ENCODE results near the gene MEIS1.

MEIS1 gene

DNA sequence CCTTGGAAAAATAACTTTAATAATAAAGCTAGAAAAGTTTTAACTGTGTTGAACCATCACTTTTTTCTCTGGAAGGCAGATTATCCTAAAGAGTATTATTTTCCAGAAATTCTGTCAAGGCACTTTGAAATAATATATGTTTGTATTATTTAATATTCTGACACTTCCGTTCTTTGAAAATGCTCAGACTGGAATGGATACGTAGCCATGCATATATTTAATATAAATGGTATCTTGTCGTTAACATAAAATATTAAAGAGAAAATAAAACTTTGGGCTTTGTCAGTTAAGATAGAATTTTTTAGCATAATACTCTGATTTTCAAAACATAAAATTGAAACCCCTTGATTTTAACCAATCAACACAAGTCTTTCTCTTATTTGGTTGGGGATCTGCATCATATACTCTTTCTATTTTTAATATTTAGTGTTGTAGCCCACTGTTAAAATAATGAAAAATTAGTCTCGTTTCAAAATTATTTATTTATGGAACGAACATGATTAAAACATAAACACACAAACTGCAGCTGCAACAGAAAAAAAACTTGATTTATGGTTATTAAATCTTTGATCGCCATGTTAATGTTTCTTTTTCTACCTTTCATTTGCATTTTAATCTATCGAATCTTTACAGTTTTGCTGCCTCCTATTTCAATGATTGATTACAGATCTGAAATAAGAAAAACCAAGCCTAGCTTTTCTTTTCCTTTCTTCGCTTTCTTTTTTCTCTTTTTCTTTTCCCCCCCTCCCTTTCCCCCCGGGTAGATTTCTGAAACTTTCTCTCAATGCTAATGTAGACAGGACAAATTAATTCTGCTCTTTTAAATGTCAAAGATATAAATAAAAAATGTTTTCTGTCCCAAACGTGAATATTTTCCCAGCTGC, 145.5 kb downstream of the MEIS1 start:
- no peak for DNase-seq (ENCODE audit: low read depth)

DNA sequence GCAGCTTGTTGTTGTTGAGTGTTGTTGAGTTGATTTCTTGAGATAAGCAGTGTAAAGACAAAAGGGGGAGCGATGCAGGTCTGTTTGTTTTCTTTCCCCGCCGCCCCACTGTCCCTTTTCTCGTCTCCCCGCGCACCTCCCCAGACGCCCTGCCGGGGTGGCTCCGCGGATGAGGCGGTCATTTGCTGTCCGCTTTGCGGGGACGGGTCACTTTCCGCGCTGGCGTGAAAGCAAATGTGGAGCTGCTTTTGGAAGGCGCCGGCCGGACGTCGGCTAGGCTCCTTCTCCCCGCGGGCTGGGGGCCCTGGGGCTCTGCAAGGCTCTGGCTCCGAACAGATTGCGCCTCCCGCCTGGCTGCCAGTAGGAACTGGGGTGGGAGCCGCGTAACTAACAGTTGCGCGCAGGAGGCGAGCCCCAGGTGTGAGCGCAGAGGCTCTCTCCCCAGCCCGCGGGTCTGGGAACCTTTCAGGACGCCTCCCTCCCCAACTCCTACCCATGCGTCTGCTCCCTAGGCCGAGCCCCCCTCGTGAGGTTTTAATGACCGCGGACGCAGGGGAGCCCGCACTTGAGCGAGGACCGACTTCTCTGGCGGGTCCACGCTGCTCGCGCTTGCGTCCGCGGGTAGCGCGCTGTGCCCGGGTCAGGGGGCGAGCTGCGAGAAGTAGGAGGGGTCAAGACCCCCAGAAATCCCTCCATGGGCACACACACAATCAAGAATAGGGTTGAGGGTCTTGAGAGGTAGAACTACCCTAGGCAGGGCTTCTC, 146.6 kb downstream of the MEIS1 start:
- DNase-seq (ENCODE audit: low read depth), result no peak

DNA sequence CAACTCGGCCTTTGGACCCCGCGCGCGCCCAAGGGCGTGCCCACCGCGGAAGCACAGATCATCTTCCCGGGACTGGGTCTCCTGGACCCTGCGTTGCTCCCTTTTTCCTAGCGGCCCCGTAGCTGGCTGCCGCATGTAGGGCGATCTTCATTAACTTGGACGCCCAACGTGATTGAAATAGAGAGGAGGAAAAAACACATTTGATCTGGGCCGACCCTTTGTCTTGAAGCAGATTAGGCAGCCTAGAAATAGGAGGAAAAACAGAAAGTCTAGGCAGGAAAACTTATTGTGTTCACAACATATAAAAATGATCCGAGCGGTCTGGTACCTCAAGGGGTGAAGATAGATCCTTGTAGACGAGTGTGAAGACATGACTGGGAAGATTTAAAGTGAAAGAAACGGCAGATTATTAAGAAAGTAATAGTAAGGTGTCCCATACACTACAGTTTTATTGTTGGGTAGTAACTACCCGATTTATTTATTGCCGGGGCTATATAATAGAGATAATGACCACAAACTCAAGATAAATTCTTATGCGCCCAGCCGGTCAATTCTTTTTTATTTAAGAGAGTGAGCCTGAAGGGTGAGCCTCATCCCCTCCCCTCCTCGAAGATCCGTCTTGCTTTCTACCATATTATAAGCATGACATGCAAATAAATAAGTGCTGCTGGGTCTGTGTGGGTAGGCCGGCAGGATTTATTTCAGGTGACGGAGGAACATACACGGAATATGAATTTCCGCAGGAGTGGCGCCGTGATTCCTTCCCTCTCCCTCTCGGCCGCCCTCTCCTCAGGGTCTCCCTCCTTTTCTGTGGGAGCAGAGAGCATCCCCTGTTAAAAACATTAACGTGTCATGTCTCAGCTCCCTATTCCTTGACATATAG, 147.4 kb downstream of the MEIS1 start:
- no peak for DNase-seq (ENCODE audit: low read depth)

DNA sequence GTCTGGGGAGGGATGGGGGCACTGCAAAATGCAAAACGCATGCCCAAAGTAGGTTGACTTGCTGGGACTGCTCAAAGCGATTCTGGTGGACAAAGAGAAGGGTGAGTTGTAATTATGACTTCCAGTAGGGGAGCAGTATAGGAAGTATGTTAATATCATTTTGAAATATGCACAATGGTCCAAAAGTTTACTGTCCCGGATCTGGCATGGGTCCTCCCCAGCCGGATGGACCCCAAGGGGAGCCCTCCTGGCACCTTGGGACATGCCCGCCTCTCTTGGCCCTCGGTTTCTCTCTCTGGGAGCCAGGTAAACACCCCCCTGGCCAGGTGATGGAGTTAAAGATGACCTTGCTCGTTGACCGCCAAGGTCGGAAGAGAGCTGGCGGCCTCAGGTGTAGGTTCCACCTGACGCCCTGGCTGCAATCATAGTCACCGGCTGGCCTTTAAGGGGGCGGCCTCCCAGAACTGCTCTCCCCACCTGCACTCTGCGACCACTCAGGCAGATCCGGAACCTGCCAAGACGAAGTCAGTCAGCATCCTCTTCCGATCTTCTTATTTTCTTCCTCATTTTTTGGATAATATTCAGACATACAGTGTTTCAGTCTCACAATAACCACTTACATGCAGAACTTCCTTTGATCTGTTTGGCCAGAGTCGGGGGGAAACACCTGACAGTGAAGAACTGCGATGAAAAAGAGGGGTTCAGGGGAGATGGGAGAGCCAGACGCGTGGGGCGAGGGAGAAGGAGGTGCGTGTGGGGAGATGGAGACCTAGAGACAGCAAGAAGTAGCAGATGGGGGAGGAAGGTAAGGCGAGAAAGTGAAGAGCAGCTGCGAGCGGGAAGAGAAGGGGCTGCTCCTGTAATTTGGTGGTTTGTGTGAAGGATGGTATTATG, 148.3 kb downstream of the MEIS1 start:
- DNase-seq (ENCODE audit: low read depth), result no peak

DNA sequence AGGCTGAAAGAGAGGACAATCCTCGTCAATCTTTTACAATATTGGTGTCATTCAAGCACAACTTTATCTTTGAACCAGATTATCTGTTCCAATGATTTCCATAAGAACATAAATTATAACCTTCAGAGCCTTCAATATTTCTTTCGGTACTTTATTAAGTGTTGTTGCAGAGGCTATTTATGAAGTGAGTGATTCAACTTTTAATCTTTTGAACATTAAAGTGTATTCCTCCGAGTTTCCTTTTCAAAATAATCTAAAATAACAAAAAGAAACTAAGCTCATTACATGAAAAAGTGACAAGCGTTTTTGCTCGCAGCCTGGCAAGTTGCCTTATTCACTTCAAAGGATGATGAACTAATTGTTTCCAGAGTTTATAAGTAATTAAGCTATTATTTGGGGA, 149.0 kb downstream of the MEIS1 start:
- DNase-seq (ENCODE audit: low read depth), result no peak

DNA sequence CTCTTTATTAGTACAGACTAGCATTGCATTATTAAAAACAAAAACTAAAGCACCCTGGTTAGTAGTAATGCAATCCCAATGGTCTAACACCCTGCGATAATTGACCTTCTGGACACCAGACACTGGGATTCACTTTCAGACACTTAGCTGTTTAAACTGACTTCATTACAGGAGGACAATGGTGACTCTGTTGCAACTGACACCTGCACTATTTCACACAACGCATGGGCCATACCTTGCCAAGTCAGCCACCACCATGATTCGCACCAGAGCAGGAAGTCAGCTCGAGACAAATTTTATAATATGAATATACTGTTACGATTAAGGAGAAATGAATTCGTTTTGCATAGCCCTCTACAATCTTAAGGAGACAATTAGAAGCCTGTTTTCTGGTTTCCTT, 150.7 kb downstream of the MEIS1 start:
- DNase-seq (ENCODE audit: low read depth), result no peak

DNA sequence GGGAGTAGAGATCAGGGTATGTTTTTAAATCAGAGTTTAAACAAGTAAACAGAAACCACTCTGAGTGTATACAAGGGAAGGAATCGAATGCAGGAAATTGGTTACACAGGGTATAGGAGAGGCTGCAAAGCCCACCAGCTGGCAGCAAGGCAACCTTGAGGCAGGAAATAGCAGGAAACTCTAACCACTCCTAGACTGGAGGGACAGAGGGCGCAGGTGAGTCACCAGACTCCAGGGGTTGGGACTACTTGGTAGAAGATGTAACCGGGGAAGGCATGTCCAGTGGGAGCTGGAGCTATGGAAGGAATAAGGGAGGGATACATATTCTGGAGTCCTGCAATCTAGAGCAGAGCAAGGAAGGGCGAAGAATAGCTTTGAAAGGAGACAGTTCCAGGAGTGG, 152.3 kb downstream of the MEIS1 start:
- no peak for DNase-seq (ENCODE audit: low read depth)

DNA sequence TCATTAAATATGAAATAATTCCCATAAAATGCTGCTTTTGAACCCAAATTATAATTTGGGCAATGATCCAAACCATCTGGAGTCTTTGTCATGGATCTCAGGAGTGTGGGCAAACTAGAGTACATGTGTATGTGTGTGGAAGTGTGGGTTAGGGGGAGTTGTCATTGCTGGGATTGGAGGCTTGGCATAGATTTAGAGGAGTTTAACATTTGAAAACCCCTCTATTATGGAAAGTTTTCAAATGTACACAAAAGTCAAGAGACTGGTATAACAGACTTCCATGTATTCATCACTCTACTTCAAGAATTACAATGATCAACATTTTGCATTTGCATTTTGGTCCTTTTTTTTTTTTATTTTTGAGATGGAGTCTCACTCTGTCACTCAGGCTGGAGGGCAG, 159.1 kb downstream of the MEIS1 start:
- DNase-seq (ENCODE audit: low read depth), result no peak

DNA sequence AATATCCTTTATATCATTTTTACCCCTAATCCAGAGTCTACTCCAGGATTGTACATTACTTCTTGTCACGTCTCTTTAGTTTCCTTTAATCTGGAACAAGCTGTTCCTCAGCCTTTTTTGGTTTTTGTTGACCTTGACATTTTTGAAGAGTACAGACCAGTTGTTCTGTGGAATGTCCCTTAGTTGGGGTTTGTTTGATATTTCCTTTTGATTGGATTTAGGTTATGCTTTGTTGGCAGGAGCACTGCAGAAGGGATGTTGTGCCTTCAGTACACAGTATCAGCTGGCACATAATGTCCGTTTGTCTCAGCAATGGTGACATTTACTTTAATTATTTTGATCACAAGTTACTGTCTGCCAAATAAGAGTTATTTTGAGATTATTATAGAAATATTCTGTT, 160.6 kb downstream of the MEIS1 start:
- no peak for DNase-seq (ENCODE audit: low read depth)

DNA sequence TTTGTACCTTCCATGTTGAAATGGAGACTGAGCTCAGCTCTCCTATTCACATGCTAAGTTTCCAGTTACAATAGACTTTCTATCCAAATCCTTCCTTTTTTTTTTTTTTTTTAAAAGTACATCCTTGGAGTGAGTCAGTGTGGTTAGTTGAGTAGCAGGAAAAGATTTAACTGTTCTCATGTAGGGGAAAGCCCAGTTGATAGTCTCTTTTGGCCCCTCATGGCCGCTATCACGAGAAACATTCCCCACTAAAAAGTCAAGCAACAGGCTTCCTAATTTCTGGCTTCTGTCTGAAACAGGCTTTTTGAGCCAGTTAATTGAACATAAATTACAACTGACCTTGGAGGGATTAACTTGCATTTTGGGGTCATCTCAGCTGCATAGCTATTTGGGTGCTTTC, 161.3 kb downstream of the MEIS1 start:
- no peak for DNase-seq (ENCODE audit: low read depth)

DNA sequence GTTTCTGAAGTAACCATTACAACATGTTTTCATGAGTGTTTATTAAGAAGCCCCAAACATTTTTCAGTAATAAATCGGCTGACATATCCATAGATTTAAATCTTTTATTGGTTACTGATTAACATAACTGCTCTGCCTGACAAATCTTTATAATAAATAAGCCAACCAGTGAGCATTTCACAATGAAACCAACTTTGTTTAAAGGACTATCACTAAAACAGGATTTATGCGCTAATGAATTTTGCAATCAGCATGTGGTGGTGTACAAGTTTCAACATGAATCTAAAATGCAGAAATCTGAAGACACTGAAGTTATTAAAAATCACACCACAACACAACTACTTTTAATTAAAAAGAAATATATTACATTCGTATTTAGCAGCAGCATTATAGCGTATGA, 166.7 kb downstream of the MEIS1 start:
- DNase-seq (ENCODE audit: low read depth), result no peak

DNA sequence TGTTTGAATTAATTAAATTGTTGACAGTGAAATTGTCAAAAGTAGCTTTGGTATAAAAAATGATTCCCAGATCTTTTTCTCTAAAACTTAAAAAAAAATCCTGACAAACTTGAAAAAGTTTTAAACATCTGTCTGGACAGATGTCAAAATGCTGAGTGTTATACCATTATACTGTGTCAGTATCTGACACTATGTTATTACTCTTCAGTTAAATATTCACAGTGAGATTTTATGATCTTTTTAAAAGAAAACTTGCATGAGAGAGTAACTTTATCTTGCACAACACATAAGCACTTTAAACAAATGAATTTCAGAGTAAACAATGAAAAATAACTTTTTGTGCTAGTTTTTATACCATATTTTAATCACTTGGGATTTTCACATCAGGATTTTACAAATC, 167.4 kb downstream of the MEIS1 start:
- DNase-seq (ENCODE audit: low read depth), result no peak

DNA sequence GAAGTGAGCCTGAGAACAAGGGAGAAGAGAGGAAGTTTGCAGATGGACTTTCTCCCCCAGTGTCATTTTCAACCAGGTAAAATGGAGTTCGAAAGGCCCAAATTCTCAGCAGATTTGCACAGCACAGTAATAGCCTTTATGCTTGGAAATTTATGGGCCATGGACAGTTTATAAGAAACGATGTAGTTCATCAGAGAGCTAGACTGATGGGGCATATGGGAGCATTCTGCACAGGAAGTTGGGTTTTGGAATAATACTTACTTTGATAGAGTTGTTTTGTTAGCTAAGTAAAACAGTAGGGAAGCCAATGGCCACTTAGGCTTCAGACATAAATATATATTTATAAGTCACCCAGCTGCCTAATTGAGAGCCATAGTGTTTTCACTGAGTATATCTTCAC, 169.4 kb downstream of the MEIS1 start:
- DNase-seq (ENCODE audit: low read depth), result no peak

DNA sequence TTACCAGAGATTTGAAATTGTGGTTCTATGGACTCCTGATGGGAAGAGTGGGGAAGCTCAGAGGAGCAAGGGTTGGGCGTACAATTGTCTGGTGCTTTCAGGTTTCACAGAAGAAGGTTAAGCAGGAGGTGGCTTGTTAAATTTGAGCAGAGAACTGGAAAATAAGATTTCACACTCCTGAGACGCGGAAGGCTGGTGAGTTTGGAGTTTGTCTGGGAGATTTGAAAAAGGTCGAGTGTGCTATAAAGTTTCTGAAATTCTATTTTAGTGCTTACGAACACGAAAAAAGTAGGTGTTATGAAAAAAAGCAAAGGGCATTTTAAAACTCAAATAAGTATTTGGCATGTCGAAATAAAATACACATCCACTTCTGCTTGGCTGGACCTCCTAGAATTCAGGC, 170.1 kb downstream of the MEIS1 start:
- no peak for DNase-seq (ENCODE audit: low read depth)

DNA sequence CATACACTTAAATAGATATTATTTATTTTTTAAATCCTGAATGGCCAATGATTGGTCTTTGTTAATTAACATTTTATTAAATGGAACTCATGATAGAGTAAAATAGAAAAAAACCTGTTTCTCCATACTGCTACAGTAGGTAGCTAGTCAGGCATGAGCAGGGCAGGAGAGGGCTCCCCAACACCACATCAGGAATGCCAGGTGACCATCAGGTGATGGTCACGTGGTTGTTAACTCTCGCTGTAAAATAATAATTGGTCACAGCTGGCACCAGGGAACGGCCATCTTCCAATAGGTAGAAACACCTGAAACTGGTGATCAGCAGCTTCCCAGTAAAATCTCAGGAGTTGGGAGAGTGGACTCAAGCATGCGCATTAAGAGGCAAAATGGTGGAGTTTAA, 172.2 kb downstream of the MEIS1 start:
- no peak for DNase-seq (ENCODE audit: low read depth)
